Measurements from ENCODE around the gene TMOD1. TPM values are rescaled to one million over a fixed set of nuclear protein-coding genes. Genes with fewer than 3 reads are reported as not detected.
A peak's percentile ranks its signal among the peaks of the same experiment; 100 is the strongest.

The TMOD1 gene
- total RNA-seq, 4 donors from 2014 or later = 10.1 to 33.8 (median 21.0) TPM

- ATAC-seq (ENCODE audit: low FRiP score) = no peak
- no peak for TF ChIP-seq CTCF (IDR thresholded peaks at IDR 0.05)
Observed at GRCh38 chr9:97526895-97527575, 25.6 kb downstream of the TMOD1 start.

DNA sequence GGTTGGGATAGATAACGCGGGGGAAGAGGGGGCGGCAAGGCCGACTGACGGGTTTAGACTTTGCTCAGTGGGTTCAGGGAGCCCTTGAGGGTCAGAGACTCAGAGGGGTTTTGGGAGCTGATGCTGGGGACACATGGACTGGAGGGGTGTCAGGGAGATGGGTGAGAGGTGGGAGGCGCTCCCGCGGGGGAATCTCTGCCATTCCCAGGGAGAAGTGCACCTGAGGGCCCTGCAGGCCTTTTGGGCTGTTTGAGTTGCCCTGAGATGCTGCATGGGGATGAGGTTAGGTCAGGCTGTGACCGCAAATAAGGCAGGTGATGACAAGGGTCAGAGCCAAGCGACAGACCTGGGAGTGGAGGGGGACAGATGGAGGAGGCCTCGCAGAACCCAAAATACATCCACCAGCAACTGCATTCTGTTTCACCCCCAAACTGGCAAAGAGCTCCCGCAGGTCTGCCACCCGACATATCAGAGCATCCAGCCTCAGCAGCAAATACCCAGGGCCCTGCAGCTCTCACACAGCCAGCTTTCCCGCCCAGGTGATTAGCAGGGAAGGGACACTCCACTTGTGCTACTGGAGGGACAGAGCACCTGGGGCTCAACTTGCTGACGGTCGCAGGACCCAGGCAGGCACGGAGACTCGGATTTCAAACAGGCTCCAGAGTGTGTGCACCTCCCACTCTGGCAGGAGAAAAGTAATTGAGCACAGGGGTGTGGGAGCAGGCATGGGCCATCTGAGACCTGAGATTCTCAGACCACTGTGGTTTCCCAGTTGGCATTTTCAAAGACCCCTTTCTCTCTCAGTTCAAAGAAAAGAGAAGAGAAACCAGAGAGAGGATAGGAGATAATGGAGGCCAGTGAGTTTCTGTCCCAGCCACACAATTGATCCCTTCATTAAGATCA lies 26.4 kb downstream of the TMOD1 start:
- ATAC-seq (ENCODE audit: low FRiP score) (no peak), DNase-seq (ENCODE audit: low spot score) (no peak)
- no peak for TF ChIP-seq CTCF (IDR thresholded peaks at IDR 0.05)

More at GRCh38 chr9:97526895-97527575, 25.6 kb downstream of the TMOD1 start:
- no peak for DNase-seq (ENCODE audit: low spot score)

DNA sequence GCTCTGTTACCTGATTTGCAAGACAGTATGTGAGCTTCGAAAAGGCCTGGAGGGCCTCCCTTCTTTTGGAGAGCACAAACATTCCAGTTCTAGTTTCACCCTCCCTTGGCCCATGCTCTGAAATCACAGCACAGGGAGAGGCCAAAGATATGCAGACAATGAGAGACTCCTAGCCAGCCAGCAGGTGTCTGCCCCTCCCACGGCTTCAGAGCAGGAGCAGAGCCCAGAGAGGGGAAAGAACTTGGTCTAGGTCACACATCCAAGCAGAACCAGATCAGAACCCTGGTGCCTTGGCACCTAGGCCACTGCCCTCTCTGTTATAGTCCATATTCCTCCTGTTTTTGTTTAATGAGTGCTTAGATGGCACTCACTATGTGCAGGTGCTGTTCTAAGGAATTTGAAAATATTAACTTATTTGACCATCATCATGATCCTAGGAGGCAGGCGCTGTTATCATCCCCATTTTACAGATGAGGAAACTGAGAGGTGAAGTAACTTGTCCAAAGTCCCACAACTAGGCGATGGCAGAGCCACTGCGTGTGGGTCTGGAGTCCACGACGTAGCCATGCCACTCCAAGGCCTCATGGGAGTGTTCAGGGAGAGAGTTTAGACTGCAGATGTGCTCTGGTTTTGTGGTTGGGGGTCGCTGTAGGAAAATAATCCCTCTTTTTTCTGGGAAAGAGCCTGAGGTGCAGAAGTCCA lies 27.2 kb downstream of the TMOD1 start:
- no peak for DNase-seq (ENCODE audit: low spot score)

DNA sequence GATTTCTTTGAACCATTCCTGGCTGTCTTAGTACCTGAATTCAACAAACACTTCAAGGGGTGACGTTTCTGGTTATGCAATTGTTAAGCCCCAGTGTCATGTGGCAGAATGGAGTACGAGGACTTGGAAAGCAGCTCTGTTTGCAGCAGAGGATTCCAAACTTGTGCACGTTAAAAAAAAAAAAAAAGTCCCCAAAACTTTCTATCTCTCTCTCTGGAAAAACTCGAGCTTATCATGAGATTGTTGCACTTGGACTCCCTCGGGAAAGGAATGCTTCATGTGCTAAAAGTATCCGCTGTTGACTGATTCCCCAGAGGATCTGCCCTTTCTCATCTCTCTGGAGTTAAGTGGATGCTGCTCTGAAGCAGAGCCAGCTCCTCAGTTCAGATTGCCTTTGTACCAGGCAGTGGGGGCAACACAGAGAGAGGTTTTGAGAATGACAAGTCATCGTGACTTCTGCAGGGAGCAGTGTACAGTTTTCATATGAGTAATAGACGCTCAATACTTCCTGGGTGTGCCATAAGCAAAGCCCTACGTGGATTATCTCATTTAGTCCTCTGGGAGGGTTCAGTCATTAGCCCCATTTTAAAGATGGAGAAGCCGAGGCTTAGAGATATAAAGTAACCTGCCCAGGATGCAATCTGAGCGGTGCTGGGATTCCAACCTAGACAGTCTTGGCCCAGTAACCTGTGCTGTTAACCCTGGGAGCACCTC lies 28.1 kb downstream of the TMOD1 start:
- ATAC-seq (ENCODE audit: low FRiP score) = peak; percentile 84
- no peak for TF ChIP-seq CTCF (IDR thresholded peaks at IDR 0.05)

More for the DNA sequence above, 27.2 kb downstream of the TMOD1 start:
- ATAC-seq (ENCODE audit: low FRiP score) = peak; percentile 21
- TF ChIP-seq CTCF (IDR thresholded peaks at IDR 0.05) = no peak

DNA sequence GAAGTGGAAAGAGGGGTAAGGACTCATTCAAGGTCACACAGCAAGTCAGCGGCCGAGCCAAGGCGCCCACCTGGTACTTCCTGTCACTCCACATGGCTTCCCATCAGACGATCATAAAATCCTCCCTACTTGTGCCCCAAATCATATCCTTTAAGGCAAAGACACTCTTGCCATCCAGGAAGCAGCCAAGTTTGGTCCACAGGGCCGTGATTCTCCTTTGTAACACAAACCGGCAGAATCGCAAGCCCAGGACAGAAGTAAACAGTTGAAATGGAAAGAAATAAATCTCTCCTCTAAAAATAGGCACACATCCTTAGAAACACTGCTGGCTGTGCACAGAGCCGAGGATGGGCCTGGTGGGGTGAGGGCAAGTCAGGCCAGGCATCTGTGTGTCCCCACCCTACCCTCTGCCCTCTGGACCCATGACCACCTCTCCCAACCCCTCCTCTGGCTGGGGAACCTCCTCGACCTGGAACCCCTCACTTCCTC lies 30.5 kb downstream of the TMOD1 start:
- no peak for TF ChIP-seq CTCF (IDR thresholded peaks at IDR 0.05)
- no peak for ATAC-seq (ENCODE audit: low FRiP score)
- DNase-seq (ENCODE audit: low spot score) = no peak

More for the DNA sequence above, 28.1 kb downstream of the TMOD1 start:
- DNase-seq (ENCODE audit: low spot score) = no peak

DNA sequence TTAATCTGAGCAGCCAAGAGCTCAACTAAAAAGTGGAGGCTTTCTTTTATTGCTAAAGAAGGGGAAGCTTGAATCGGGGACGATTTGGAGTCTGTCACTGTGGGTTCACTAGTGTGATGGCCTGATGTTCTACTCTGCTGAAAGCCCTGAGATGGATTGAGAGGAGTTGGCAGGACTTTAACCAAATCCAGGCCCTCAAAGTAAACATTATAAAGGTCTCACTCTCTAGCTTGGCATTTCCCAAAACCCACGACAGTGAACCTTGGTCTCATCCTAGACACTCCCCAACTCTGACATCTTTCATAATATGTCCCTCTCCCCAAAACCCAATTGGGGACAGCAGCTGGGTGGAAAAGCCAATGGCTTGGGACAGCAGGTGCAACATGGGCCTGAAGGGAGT lies 32.7 kb downstream of the TMOD1 start:
- DNase-seq (ENCODE audit: low spot score) = no peak
- no peak for TF ChIP-seq CTCF (IDR thresholded peaks at IDR 0.05)
- no peak for ATAC-seq (ENCODE audit: low FRiP score)
